K562 (cell line): ENCODE measurements around the gene RACGAP1. TPM values are rescaled to one million over a fixed set of nuclear protein-coding genes. Genes with fewer than 3 reads are reported as not detected.

ENCODE experiments used
- ATF1 ChIP-seq, 2 experiments: fragments of 450-650 bp in 1 of 2; IDR thresholded peaks; 2 replicates each; pipeline ENCODE4 v1.6.1; 2016; ENCODE audit warnings: missing compliant biosample characterization in 1 of 2, missing genetic modification characterization in 1 of 2
- CEBPG ChIP-seq, 3 experiments: fragments of 200-800 bp in 1 of 3; sonication (Bioruptor generic) in 1 of 3; sonication (generic) in 1 of 3; formaldehyde crosslinking in 1 of 3; IDR thresholded peaks in 2 of 3; conservative IDR thresholded peaks in 1 of 3; 2 replicates each; pipeline versions ENCODE4 v1.6.1 to v1.8.0; 2016 to 2022; ENCODE audit warnings: missing compliant biosample characterization in 2 of 3, missing genetic modification characterization in 2 of 3, mild to moderate bottlenecking in 1 of 3, missing genetic modification reagents in 1 of 3
- FOSL1 ChIP-seq: fragments of 200-800 bp; sonication (Bioruptor generic); conservative IDR thresholded peaks from 2 replicates; pipeline ENCODE4 v1.6.1; 2016; ENCODE audit warnings: missing genetic modification characterization, missing compliant biosample characterization
- HDAC1 ChIP-seq, 2 experiments: fragments of 450-650 bp; IDR thresholded peaks; 2 replicates each; pipeline ENCODE4 v1.6.1; 2016 to 2017; ENCODE audit warnings: inconsistent platforms in 1 of 2, mild to moderate bottlenecking in 1 of 2, moderate library complexity in 1 of 2
- HNRNPK ChIP-seq: fragments of 200-400 bp; formaldehyde crosslinking; IDR thresholded peaks from one replicate; pipeline ENCODE4 v1.6.1; 2018; ENCODE audit warnings: mild to moderate bottlenecking, low read depth, low read length; ENCODE audit not compliant: poor library complexity, severe bottlenecking
- KDM1A ChIP-seq, 2 experiments: fragments of 450-650 bp; IDR thresholded peaks; 2 replicates each; pipeline ENCODE4 v1.6.1; 2016; ENCODE audit warnings: mild to moderate bottlenecking in 2 of 2
- KLF1 ChIP-seq: fragments of 450-650 bp; IDR thresholded peaks from 2 replicates; pipeline ENCODE4 v1.6.1; 2016; ENCODE audit warnings: missing genetic modification characterization, missing compliant biosample characterization
- KLF16 ChIP-seq: IDR thresholded peaks from 2 replicates; pipeline ENCODE4 v1.6.1; 2016; ENCODE audit warnings: antibody characterized with exemption
- NFXL1 ChIP-seq: fragments of 450-650 bp; formaldehyde crosslinking; IDR thresholded peaks from 2 replicates; pipeline ENCODE4 v1.4.0; 2021; ENCODE audit warnings: mild to moderate bottlenecking
- OTX1 ChIP-seq: fragments of 450-650 bp; formaldehyde crosslinking; IDR thresholded peaks from 2 replicates; pipeline ENCODE4 v1.4.0; 2022; ENCODE audit warnings: mild to moderate bottlenecking
- PHB ChIP-seq: fragments of 250-450 bp; sonication (Bioruptor Pico); IDR thresholded peaks from 2 replicates; pipeline ENCODE4 v1.5.0; 2021
- SAFB ChIP-seq: fragments of 200-400 bp; formaldehyde crosslinking; IDR thresholded peaks from 2 replicates; pipeline ENCODE4 v1.6.1; 2017; ENCODE audit warnings: low read depth, low read length, borderline replicate concordance
- SNRNP70 ChIP-seq: fragments of 200-400 bp; formaldehyde crosslinking; optimal IDR thresholded peaks from 2 replicates; pipeline ENCODE3; 2017; ENCODE audit warnings: low read depth, low read length
- ZNF263 ChIP-seq: sonication (generic); formaldehyde crosslinking; IDR thresholded peaks from 2 replicates; pipeline ENCODE4 v1.8.0; 2022; ENCODE audit warnings: mild to moderate bottlenecking, missing genetic modification reagents, borderline replicate concordance
- ZSCAN29 ChIP-seq: fragments of 450-650 bp; IDR thresholded peaks from 2 replicates; pipeline ENCODE4 v1.6.1; 2017
- polyA plus RNA-seq, 8 experiments: library from polyadenylated mRNA; depleted of rRNA in 4 of 8; stranded (reverse) in 5 of 8; unstranded in 3 of 8; fragments of >200 nt; fragmentation: Nextera tagmentation in 2 of 8; fragmentation: Illumina TruSeq in 1 of 8; extraction: Ambion mirVana in 2 of 8; extraction: Trizol in 1 of 8; gene quantifications; 2 replicates each; pipeline versions ENCODE4 v1.2.1 to v1.2.3, GENCODE V29; 2011 to 2014; ENCODE audit warnings: inconsistent platforms in 1 of 8, missing spikeins in 1 of 8
- total RNA-seq, 7 experiments: library from RNA; depleted of rRNA in 6 of 7; stranded (reverse); fragments of >200 nt in 6 of 7; fragmentation: Illumina TruSeq in 2 of 7; extraction: Trizol in 2 of 7; gene quantifications; 2 replicates each; pipeline versions ENCODE4 v1.2.1 to v1.2.3, GENCODE V29; 2011 to 2021; ENCODE audit warnings: low replicate concordance in 1 of 7
- TF ChIP-seq, protein P1 (sequence below): fragments of 250-450 bp; sonication (Bioruptor Pico); IDR thresholded peaks from 2 replicates; pipeline ENCODE4 v1.8.0; 2021; ENCODE audit warnings: moderate library complexity, mild to moderate bottlenecking, inconsistent platforms
- TF ChIP-seq, protein P2 (sequence below), 2 experiments: fragments of 150-350 bp in 1 of 2; IDR thresholded peaks; 2 replicates each; pipeline ENCODE4 v1.6.1; 2012 to 2016; ENCODE audit warnings: low read depth in 2 of 2, low read length in 2 of 2, mild to moderate bottlenecking in 1 of 2, moderate library complexity in 1 of 2
- TF ChIP-seq, protein P3 (sequence below): fragments of 250-450 bp; sonication (Bioruptor Pico); IDR thresholded peaks from 2 replicates; pipeline ENCODE4 v1.5.0; 2021; ENCODE audit warnings: mild to moderate bottlenecking, borderline replicate concordance

Gene RACGAP1
- total and polyA plus RNA-seq, 9 of the 15 experiments (the other 6 are each of a cell fraction or from before 2014, with no cell fraction given): 56.4 to 92.9 (median 71.8) TPM

DNA sequence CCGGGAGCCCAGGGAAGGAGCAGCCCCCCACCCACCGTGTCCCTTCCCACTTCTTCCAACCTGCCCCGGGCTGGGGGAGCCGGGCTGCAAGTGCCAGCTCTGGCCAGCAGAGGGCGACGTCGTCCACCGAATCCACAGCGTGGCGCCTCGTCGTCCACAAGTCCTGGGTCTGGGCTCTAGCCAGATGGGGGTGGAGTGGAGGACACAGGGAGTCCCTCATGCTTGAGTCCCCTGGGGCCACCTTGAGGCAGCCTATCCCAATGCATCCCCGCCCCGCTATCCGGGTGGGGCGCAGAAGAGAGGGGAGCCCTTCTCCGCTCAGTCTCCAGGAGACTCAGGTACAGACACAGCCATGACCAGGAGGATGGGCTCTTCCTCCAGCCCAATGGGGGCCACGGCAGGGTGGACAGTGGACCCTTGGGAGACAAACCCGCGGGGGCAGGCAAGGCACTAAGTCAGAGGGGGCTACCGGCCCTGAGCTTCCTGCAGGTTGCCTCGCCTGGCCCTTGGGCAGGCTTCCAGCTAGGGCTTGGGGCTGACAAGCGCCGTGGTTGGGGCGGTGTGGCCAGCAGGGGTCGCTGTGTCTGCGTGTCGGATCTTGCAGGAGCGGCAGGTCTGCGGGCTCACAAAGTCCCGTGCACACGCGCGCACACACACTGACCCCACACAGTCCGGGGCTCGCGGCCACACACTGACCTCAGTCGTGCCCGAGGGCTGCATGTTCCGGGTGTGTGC is 58.1 kb downstream of the RACGAP1 start (continued):
- TF ChIP-seq, protein P1, sequence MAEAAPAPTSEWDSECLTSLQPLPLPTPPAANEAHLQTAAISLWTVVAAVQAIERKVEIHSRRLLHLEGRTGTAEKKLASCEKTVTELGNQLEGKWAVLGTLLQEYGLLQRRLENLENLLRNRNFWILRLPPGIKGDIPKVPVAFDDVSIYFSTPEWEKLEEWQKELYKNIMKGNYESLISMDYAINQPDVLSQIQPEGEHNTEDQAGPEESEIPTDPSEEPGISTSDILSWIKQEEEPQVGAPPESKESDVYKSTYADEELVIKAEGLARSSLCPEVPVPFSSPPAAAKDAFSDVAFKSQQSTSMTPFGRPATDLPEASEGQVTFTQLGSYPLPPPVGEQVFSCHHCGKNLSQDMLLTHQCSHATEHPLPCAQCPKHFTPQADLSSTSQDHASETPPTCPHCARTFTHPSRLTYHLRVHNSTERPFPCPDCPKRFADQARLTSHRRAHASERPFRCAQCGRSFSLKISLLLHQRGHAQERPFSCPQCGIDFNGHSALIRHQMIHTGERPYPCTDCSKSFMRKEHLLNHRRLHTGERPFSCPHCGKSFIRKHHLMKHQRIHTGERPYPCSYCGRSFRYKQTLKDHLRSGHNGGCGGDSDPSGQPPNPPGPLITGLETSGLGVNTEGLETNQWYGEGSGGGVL: no peak
- TF ChIP-seq, protein P2, sequence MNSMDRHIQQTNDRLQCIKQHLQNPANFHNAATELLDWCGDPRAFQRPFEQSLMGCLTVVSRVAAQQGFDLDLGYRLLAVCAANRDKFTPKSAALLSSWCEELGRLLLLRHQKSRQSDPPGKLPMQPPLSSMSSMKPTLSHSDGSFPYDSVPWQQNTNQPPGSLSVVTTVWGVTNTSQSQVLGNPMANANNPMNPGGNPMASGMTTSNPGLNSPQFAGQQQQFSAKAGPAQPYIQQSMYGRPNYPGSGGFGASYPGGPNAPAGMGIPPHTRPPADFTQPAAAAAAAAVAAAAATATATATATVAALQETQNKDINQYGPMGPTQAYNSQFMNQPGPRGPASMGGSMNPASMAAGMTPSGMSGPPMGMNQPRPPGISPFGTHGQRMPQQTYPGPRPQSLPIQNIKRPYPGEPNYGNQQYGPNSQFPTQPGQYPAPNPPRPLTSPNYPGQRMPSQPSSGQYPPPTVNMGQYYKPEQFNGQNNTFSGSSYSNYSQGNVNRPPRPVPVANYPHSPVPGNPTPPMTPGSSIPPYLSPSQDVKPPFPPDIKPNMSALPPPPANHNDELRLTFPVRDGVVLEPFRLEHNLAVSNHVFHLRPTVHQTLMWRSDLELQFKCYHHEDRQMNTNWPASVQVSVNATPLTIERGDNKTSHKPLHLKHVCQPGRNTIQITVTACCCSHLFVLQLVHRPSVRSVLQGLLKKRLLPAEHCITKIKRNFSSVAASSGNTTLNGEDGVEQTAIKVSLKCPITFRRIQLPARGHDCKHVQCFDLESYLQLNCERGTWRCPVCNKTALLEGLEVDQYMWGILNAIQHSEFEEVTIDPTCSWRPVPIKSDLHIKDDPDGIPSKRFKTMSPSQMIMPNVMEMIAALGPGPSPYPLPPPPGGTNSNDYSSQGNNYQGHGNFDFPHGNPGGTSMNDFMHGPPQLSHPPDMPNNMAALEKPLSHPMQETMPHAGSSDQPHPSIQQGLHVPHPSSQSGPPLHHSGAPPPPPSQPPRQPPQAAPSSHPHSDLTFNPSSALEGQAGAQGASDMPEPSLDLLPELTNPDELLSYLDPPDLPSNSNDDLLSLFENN (IDR thresholded peaks at IDR 0.05; ENCODE audit: low read depth in 2 of 2, low read length in 2 of 2): peak in 1 of 2 experiments; percentile 20; a peak in 1 of 4 replicates
- no peak for TF ChIP-seq FOSL1 (tag)
- no peak; a peak in 1 of 4 replicates for TF ChIP-seq KDM1A (IDR thresholded peaks at IDR 0.05)
- no peak for TF ChIP-seq NFXL1
- peak; percentile 10; the same call in 1 of the 2 replicates for TF ChIP-seq KLF16
- no peak for TF ChIP-seq HNRNPK
- TF ChIP-seq ZSCAN29: no peak
- TF ChIP-seq HDAC1 (IDR thresholded peaks at IDR 0.05): 0 out of 4 replicates have a peak, but pooled peaks of 1 of the 2 experiments have one; percentile 28
- peak; percentile 77; the same call in 1 of the 2 replicates for TF ChIP-seq SAFB
- TF ChIP-seq, protein P3, sequence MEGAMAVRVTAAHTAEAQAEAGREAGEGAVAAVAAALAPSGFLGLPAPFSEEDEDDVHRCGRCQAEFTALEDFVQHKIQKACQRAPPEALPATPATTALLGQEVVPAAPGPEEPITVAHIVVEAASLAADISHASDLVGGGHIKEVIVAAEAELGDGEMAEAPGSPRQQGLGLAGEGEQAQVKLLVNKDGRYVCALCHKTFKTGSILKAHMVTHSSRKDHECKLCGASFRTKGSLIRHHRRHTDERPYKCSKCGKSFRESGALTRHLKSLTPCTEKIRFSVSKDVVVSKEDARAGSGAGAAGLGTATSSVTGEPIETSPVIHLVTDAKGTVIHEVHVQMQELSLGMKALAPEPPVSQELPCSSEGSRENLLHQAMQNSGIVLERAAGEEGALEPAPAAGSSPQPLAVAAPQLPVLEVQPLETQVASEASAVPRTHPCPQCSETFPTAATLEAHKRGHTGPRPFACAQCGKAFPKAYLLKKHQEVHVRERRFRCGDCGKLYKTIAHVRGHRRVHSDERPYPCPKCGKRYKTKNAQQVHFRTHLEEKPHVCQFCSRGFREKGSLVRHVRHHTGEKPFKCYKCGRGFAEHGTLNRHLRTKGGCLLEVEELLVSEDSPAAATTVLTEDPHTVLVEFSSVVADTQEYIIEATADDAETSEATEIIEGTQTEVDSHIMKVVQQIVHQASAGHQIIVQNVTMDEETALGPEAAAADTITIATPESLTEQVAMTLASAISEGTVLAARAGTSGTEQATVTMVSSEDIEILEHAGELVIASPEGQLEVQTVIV (CRISPR knock-in tag): no peak
- no peak for TF ChIP-seq PHB (CRISPR knock-in tag)
- 0 out of 2 replicates have a peak, but pooled peaks have one; percentile 12 for TF ChIP-seq OTX1 (CRISPR knock-in tag)
- TF ChIP-seq KLF1 (tag): peak; percentile 59; the same call in 1 of the 2 replicates
- no peak for TF ChIP-seq SNRNP70
- TF ChIP-seq ATF1 (CRISPR knock-in tag; IDR thresholded peaks at IDR 0.05): no peak
- TF ChIP-seq ATF1 (tag; IDR thresholded peaks at IDR 0.05): peak; percentile 65
- no peak for TF ChIP-seq CEBPG (CRISPR knock-in tag; IDR thresholded peaks at IDR 0.05)
- no peak for TF ChIP-seq CEBPG (tag; conservative IDR thresholded peaks at IDR 0.05 in 1 of 2, IDR thresholded peaks at IDR 0.05 in 1 of 2)
- TF ChIP-seq ZNF263 (CRISPR knock-in tag): peak; percentile 25; the same call in 1 of the 2 replicates
